ENCODE data around the gene TUBB1.
A peak's percentile ranks its signal among the peaks of the same experiment; 100 is the strongest.
"Not testable (repeated sequence)": the region's sequence is repeated elsewhere in the genome, so short reads cannot be mapped to it uniquely, and the experiment has no call there.

Gene TUBB1

DNA sequence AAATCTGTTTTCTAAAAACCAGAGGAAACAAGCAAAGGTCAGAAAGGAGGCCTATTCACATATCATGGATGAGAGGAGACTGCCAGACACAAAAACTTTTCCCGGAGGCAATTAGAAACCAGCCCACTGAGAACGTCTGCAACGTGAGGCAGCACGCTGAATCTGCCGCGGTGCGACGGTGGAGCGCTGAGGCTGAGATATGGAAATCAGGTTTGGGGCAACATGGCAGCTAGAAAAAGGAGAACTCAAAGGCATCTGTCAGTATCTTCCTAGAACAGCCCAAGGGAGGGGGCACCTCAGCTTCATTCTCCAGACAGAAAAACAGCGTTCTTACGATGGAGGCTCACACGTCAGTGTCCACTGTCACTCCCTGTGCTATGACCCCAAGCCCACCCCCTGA, 18.2 kb downstream of the TUBB1 start:
- no peak overlapping the region for H3K4me3 ChIP-seq (replicated peaks; ENCODE audit: insufficient read depth, low read length)
- no peak overlapping the region for H3K27ac ChIP-seq (replicated peaks)
- TF ChIP-seq, protein P1, sequence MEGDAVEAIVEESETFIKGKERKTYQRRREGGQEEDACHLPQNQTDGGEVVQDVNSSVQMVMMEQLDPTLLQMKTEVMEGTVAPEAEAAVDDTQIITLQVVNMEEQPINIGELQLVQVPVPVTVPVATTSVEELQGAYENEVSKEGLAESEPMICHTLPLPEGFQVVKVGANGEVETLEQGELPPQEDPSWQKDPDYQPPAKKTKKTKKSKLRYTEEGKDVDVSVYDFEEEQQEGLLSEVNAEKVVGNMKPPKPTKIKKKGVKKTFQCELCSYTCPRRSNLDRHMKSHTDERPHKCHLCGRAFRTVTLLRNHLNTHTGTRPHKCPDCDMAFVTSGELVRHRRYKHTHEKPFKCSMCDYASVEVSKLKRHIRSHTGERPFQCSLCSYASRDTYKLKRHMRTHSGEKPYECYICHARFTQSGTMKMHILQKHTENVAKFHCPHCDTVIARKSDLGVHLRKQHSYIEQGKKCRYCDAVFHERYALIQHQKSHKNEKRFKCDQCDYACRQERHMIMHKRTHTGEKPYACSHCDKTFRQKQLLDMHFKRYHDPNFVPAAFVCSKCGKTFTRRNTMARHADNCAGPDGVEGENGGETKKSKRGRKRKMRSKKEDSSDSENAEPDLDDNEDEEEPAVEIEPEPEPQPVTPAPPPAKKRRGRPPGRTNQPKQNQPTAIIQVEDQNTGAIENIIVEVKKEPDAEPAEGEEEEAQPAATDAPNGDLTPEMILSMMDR (IDR thresholded peaks at IDR 0.05; ENCODE audit: insufficient read depth, low read length): no peak
- no peak for TF ChIP-seq SPI1 (IDR thresholded peaks at IDR 0.05; ENCODE audit: borderline replicate concordance, low read depth)
- DNase-seq (ENCODE audit: low read depth in 1 of 2, low spot score in 1 of 2): no peak
- H3K27me3 ChIP-seq (ENCODE audit: insufficient read depth, poor library complexity, severe bottlenecking): no peaks in the 10 kb centered on the region

DNA sequence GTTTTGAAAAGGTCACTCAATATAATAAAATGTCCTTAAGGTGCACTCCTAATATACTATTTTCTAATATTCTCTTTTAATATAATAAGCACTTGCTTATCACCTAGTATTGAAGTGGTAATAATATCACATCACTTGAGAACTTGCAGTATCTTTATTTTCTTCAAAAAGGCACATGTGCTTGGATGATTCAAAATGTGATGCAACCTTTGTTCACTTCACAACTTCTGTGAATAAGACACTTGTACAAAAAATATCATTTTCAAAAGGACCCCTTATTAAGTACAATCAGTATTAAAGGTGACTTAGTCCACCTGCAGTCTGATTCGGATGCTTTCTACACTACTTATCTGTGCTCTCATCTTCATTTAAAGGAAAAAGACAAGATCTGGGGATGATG, 20.0 kb downstream of the TUBB1 start:
- Histone ChIP-seq H3K4me3 (replicated peaks; ENCODE audit: insufficient read depth, low read length) (no peak overlapping the region), H3K27ac (replicated peaks) (no peak overlapping the region), H3K27me3 (ENCODE audit: insufficient read depth, poor library complexity, severe bottlenecking) (no peaks in the 10 kb centered on the region)
- no peak for DNase-seq (ENCODE audit: low read depth in 1 of 2, low spot score in 1 of 2)
- TF ChIP-seq SPI1 (IDR thresholded peaks at IDR 0.05; ENCODE audit: borderline replicate concordance, low read depth): no peak
- TF ChIP-seq REST (IDR thresholded peaks at IDR 0.05; ENCODE audit: insufficient replicate concordance, low read depth): no peak
- no peak for TF ChIP-seq POLR2AphosphoS5 (IDR thresholded peaks at IDR 0.05; ENCODE audit: low read depth)
- no peak for TF ChIP-seq GABPA (IDR thresholded peaks at IDR 0.05; ENCODE audit: low read depth)
- TF ChIP-seq, protein P1 (IDR thresholded peaks at IDR 0.05; ENCODE audit: insufficient read depth, low read length): no peak

- DNase-seq (ENCODE audit: low read depth in 1 of 2, low spot score in 1 of 2): no peak
- no peak for TF ChIP-seq GABPA (IDR thresholded peaks at IDR 0.05; ENCODE audit: low read depth)
- TF ChIP-seq POLR2AphosphoS5 (IDR thresholded peaks at IDR 0.05; ENCODE audit: low read depth): no peak
- TF ChIP-seq, protein P1 (IDR thresholded peaks at IDR 0.05; ENCODE audit: insufficient read depth, low read length): no peak
- no peak for TF ChIP-seq REST (IDR thresholded peaks at IDR 0.05; ENCODE audit: insufficient replicate concordance, low read depth)
- TF ChIP-seq SPI1 (IDR thresholded peaks at IDR 0.05; ENCODE audit: borderline replicate concordance, low read depth): no peak
- Histone ChIP-seq H3K27me3 (ENCODE audit: insufficient read depth, poor library complexity, severe bottlenecking) (no peaks in the 10 kb centered on the region), H3K4me3 (replicated peaks; ENCODE audit: insufficient read depth, low read length) (no peak overlapping the region), H3K27ac (replicated peaks) (no peak overlapping the region)
Measured at GRCh38 chr20:59040667-59041066, 21.4 kb downstream of the TUBB1 start.

GRCh38 chr20:59041487-59041886, 22.3 kb downstream of the TUBB1 start:
- not testable (repeated sequence) for DNase-seq (ENCODE audit: low read depth in 1 of 2, low spot score in 1 of 2); H3K27me3 ChIP-seq (ENCODE audit: insufficient read depth, poor library complexity, severe bottlenecking)
- peak overlapping the region; percentile 90 for H3K4me3 ChIP-seq (replicated peaks; ENCODE audit: insufficient read depth, low read length)
- H3K27ac ChIP-seq (replicated peaks): peak overlapping the region; percentile 89

All from HL-60 (cell line).